ENCODE results near the gene SOX8. TPM values are rescaled to one million over a fixed set of nuclear protein-coding genes. Genes with fewer than 3 reads are reported as not detected.

Gene SOX8
- polyA plus RNA-seq, 3 donors: not detected

DNA sequence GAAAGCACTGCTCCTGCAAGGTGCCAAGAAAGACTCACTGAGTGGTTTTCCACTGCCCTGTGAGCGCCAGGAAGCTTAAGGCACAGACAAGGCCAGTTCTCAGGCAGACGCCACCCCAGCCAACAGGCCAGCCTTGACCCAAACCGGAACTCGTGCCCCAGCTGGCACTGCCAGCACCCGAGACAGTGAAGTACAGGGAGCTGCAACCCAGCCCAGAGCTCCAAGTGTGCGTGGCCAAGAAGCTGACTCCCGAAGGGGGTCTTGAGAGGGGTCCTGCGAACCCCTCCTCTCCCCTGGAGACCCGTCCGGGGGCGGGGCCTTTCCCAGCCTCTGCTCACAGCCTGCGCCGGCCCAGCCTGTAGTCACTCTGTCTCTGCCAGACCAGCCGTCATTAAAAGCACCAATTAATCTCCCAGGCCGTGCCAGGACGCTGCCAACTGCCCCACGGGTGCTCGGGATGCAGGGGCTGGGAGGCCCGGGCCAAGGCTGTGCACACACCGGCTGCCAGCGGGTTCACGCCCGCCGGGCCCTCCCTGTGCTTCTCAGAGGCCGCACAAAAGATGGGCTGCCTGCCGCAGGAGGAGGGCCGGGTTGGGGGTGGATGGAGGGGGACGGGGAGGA lies 4.4 kb upstream of the SOX8 start:
- Histone ChIP-seq H3K9me3 (replicated peaks in 1 of 2; ENCODE audit: control insufficient read depth in 1 of 2, insufficient read depth in 1 of 2, low read length in 2 of 2) (no peaks in the 10 kb centered on the region), H3K27ac (ENCODE audit: low read depth in 1 of 2, low read length in 2 of 2) (no peak overlapping the region), H3K9ac (ENCODE audit: insufficient read depth, low read length, poor library complexity, severe bottlenecking) (no peak overlapping the region), H3K36me3 (replicated peaks in 1 of 2; ENCODE audit: control insufficient read depth in 1 of 2, insufficient read depth in 2 of 2, low read length in 2 of 2) (no peaks in the 10 kb centered on the region), H3K4me2 (replicated peaks; ENCODE audit: extremely low read depth, low read length, poor library complexity, severe bottlenecking) (no peak overlapping the region), H3K4me3 (replicated peaks in 1 of 3; ENCODE audit: low read depth in 2 of 3, low read length in 3 of 3) (no peak overlapping the region), H2AFZ (ENCODE audit: insufficient read depth, low read depth, low read length, poor library complexity, severe bottlenecking) (no peak overlapping the region), H3K4me1 (ENCODE audit: control insufficient read depth in 1 of 2, insufficient read depth in 2 of 2, low read length in 2 of 2) (no peaks in the 10 kb centered on the region), H3K27me3 (ENCODE audit: control insufficient read depth in 2 of 2, insufficient read depth in 2 of 2, low read length in 2 of 2) (peaks cover 12 to 35% of the 10 kb centered on the region in 2 donors), H4K20me1 (ENCODE audit: insufficient read depth, low read length) (no peaks in the 10 kb centered on the region), H3K79me2 (ENCODE audit: insufficient read depth, low read length) (no peaks in the 10 kb centered on the region)
- H3K36me3 Mint-ChIP-seq: no peaks in the 10 kb centered on the region
- no peak overlapping the region for H3K4me3 Mint-ChIP-seq
- H3K9me3 Mint-ChIP-seq: peaks cover 0 to 4% (median 2%) of the 10 kb centered on the region in 7 donors
- DNase-seq: no peak
- no peak for TF ChIP-seq CTCF (IDR thresholded peaks at IDR 0.05)
- intact Hi-C loops (cut with micrococcal nuclease): no loop called here
- peaks cover 2% of the 10 kb centered on the region for H3K4me1 Mint-ChIP-seq
- no peak overlapping the region for H3K27ac Mint-ChIP-seq
- peaks cover 31 to 62% (median 42%) of the 10 kb centered on the region in 3 donors for H3K27me3 Mint-ChIP-seq (ENCODE audit: low read depth in 3 of 3)
- WGBS (ENCODE audit: insufficient coverage): 72% methylated on average over 24 of the region's 28 CpGs

- no peak overlapping the region for H3K27ac ChIP-seq (ENCODE audit: low read depth in 1 of 2, low read length in 2 of 2)
- intact Hi-C loops (cut with micrococcal nuclease): no loop called here
- no peaks in the 10 kb centered on the region for H3K4me1 ChIP-seq (ENCODE audit: control insufficient read depth in 1 of 2, insufficient read depth in 2 of 2, low read length in 2 of 2)
- 70% methylated on average over 5 of the region's 8 CpGs for WGBS (ENCODE audit: insufficient coverage)
- no peaks in the 10 kb centered on the region for H3K36me3 ChIP-seq (replicated peaks in 1 of 2; ENCODE audit: control insufficient read depth in 1 of 2, insufficient read depth in 2 of 2, low read length in 2 of 2)
- Mint-ChIP-seq H3K27me3 (ENCODE audit: low read depth in 3 of 3) (peaks cover 35 to 62% (median 47%) of the 10 kb centered on the region in 3 donors), H3K36me3 (no peaks in the 10 kb centered on the region), H3K9me3 (peaks cover 0 to 8% (median 2%) of the 10 kb centered on the region in 7 donors), H3K27ac (no peak overlapping the region), H3K4me3 (peak overlapping the region in 1 of 2 donors; percentile 54), H3K4me1 (peaks cover 2% of the 10 kb centered on the region)
- H3K4me2 ChIP-seq (replicated peaks; ENCODE audit: extremely low read depth, low read length, poor library complexity, severe bottlenecking): no peak overlapping the region
- no peak overlapping the region for H3K9ac ChIP-seq (ENCODE audit: insufficient read depth, low read length, poor library complexity, severe bottlenecking)
- peaks cover 17 to 35% of the 10 kb centered on the region in 2 donors for H3K27me3 ChIP-seq (ENCODE audit: control insufficient read depth in 2 of 2, insufficient read depth in 2 of 2, low read length in 2 of 2)
- TF ChIP-seq CTCF (IDR thresholded peaks at IDR 0.05): no peak
- H3K79me2 ChIP-seq (ENCODE audit: insufficient read depth, low read length): no peaks in the 10 kb centered on the region
- H3K4me3 ChIP-seq (replicated peaks in 1 of 3; ENCODE audit: low read depth in 2 of 3, low read length in 3 of 3): no peak overlapping the region
- no peaks in the 10 kb centered on the region for H4K20me1 ChIP-seq (ENCODE audit: insufficient read depth, low read length)
- no peak overlapping the region for H2AFZ ChIP-seq (ENCODE audit: insufficient read depth, low read depth, low read length, poor library complexity, severe bottlenecking)
- no peak for DNase-seq
- no peaks in the 10 kb centered on the region for H3K9me3 ChIP-seq (replicated peaks in 1 of 2; ENCODE audit: control insufficient read depth in 1 of 2, insufficient read depth in 1 of 2, low read length in 2 of 2)
Observed at GRCh38 chr16:977896-978295, 3.7 kb upstream of the SOX8 start.
